Osteoblast (primary cell): Measurements from ENCODE around the gene IQCH. TPM values are rescaled to one million over a fixed set of nuclear protein-coding genes. Genes with fewer than 3 reads are reported as not detected.

ENCODE experiments used
- DNase-seq: peaks from one replicate; pipeline ENCODE4 v3.0.0; 2011; ENCODE audit warnings: low spot score, mixed read lengths; ENCODE audit not compliant: insufficient read length; ENCODE audit errors: missing footprints
- H2AFZ ChIP-seq: 2 replicates; pipeline ENCODE4 v1.6.0; 2011; ENCODE audit warnings: mild to moderate bottlenecking, low read length
- H3K27ac ChIP-seq: 2 replicates; pipeline ENCODE4 v1.5.1; 2011; ENCODE audit warnings: mild to moderate bottlenecking, low read depth, low read length, moderate library complexity
- H3K27me3 ChIP-seq: 2 replicates; pipeline ENCODE4 v1.6.0; 2012; ENCODE audit warnings: mild to moderate bottlenecking, control low read depth, inconsistent platforms, low read length, moderate library complexity; ENCODE audit not compliant: insufficient read depth
- H3K36me3 ChIP-seq: 2 replicates; pipeline ENCODE4 v1.5.1; 2011; ENCODE audit warnings: mild to moderate bottlenecking, low read length, control low read depth, moderate library complexity; ENCODE audit not compliant: insufficient read depth
- H3K4me1 ChIP-seq: 2 replicates; pipeline ENCODE4 v1.5.1; 2011; ENCODE audit warnings: mild to moderate bottlenecking, low read length, control low read depth, moderate library complexity; ENCODE audit not compliant: insufficient read depth
- H3K4me2 ChIP-seq: 2 replicates; pipeline ENCODE4 v1.6.0; 2011; ENCODE audit warnings: mild to moderate bottlenecking, low read length; ENCODE audit not compliant: insufficient read depth
- H3K4me3 ChIP-seq: fragments of 200-600 bp; sonication (generic); 3 replicates; pipeline ENCODE4 v1.5.1; 2012; ENCODE audit warnings: mild to moderate bottlenecking, low read length, inconsistent platforms; ENCODE audit not compliant: insufficient read depth
- H3K79me2 ChIP-seq: 2 replicates; pipeline ENCODE4 v1.6.0; 2012; ENCODE audit warnings: mild to moderate bottlenecking, low read length, control low read depth, inconsistent platforms; ENCODE audit not compliant: insufficient read depth
- H3K9me3 ChIP-seq: 2 replicates; pipeline ENCODE4 v1.5.1; 2011; ENCODE audit warnings: low read depth, low read length, control low read depth
- H4K20me1 ChIP-seq: 2 replicates; pipeline ENCODE4 v1.6.0; 2012; ENCODE audit warnings: mild to moderate bottlenecking, low read length, control low read depth; ENCODE audit not compliant: insufficient read depth
- CTCF ChIP-seq: IDR thresholded peaks from 2 replicates; pipeline ENCODE4 v1.5.1; 2011; ENCODE audit warnings: mild to moderate bottlenecking, low read depth, low read length, moderate library complexity; ENCODE audit errors: extremely low read depth
- total RNA-seq: library from RNA; depleted of rRNA; stranded (reverse); fragments of >200 nt; gene quantifications from 2 replicates; pipeline ENCODE4 v1.2.3, GENCODE V29; 2012

IQCH gene
- total RNA-seq, 1 donor: 5.8 TPM

- H3K4me3 ChIP-seq: no peak overlapping the region
- TF ChIP-seq CTCF: no peak
- no peak overlapping the region for H3K4me2 ChIP-seq
- H3K36me3 ChIP-seq: no peaks in the 10 kb centered on the region
- no peak for DNase-seq
- H3K27me3 ChIP-seq: no peaks in the 10 kb centered on the region
- H3K4me1 ChIP-seq: no peaks in the 10 kb centered on the region
- H3K27ac ChIP-seq: no peak overlapping the region
- no peak overlapping the region for H2AFZ ChIP-seq
- no peaks in the 10 kb centered on the region for H4K20me1 ChIP-seq
- H3K79me2 ChIP-seq: no peaks in the 10 kb centered on the region
- H3K9me3 ChIP-seq: no peaks in the 10 kb centered on the region
Observed at GRCh38 chr15:67384761-67385160, 130.2 kb downstream of the IQCH start.

DNA sequence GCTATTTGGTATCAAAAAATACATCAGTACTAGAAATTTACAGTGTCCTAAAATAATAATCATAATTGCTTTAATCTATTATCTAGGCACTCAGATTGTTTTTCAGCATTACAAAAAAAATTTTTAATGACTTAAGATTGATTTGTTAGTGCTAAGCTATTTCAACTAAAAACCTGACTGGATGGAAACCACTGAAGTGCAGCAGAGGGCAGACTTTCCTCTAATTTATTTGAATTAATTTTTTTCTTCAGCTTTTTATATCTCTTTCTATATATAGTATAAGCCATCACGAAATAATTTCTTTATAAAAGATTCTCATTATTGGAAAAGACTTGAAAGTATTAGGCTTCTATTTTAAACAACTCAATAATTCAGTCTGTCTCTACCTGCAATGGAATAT lies 131.4 kb downstream of the IQCH start:
- peak; percentile 30 for TF ChIP-seq CTCF
- no peaks in the 10 kb centered on the region for H4K20me1 ChIP-seq
- H3K79me2 ChIP-seq: no peaks in the 10 kb centered on the region
- DNase-seq: no peak
- no peaks in the 10 kb centered on the region for H3K9me3 ChIP-seq
- H3K4me2 ChIP-seq: no peak overlapping the region
- H3K4me3 ChIP-seq: no peak overlapping the region
- H3K36me3 ChIP-seq: no peaks in the 10 kb centered on the region
- H3K27me3 ChIP-seq: no peaks in the 10 kb centered on the region
- H3K27ac ChIP-seq: no peak overlapping the region
- H2AFZ ChIP-seq: no peak overlapping the region
- no peaks in the 10 kb centered on the region for H3K4me1 ChIP-seq

- Histone ChIP-seq H3K4me3 (no peak overlapping the region), H3K4me1 (no peaks in the 10 kb centered on the region), H3K27ac (no peak overlapping the region), H2AFZ (no peak overlapping the region), H3K36me3 (no peaks in the 10 kb centered on the region), H4K20me1 (no peaks in the 10 kb centered on the region), H3K9me3 (no peaks in the 10 kb centered on the region), H3K79me2 (no peaks in the 10 kb centered on the region), H3K4me2 (no peak overlapping the region), H3K27me3 (no peaks in the 10 kb centered on the region)
- no peak for DNase-seq
- no peak for TF ChIP-seq CTCF
Observed at GRCh38 chr15:67386947-67387346, 132.4 kb downstream of the IQCH start.

DNA sequence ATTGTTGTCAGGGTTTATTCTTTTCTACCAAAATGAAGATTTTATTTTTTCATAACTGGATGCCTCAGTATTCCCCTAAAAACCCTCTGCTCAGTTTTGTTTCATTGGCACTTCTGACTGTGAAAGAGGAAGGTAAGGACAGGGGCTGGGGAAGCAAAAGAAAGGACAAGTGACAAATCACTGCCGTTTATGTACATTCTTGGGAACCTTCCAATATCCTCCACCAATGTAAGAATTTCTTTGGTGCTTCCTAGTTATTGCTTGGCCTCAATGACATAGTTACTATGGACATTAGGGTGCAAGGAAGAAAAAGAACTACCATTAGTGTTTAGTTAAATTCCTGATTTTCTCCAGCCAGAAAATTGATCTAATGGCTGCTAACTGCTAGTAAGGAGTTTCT lies 135.4 kb downstream of the IQCH start:
- Histone ChIP-seq H3K4me1 (no peaks in the 10 kb centered on the region), H3K79me2 (no peaks in the 10 kb centered on the region), H3K4me3 (no peak overlapping the region), H3K27me3 (no peaks in the 10 kb centered on the region), H3K4me2 (no peak overlapping the region), H4K20me1 (no peaks in the 10 kb centered on the region), H3K9me3 (no peaks in the 10 kb centered on the region), H3K27ac (no peak overlapping the region), H2AFZ (no peak overlapping the region), H3K36me3 (no peaks in the 10 kb centered on the region)
- no peak for DNase-seq
- no peak for TF ChIP-seq CTCF
